GM21526 (cell line): ENCODE measurements around the gene KIF25.

Experiments
- ATAC-seq: cut with Tn5 transposase; IDR thresholded peaks from one replicate; pipeline ENCODE4 v1.9.1; 2021; ENCODE audit warnings: moderate library complexity; ENCODE audit not compliant: unreplicated experiment, low FRiP score

The KIF25 gene

GRCh38 chr6:168015482-168016175 lies 18.2 kb downstream of the KIF25 start:
- ATAC-seq, result no peak

DNA sequence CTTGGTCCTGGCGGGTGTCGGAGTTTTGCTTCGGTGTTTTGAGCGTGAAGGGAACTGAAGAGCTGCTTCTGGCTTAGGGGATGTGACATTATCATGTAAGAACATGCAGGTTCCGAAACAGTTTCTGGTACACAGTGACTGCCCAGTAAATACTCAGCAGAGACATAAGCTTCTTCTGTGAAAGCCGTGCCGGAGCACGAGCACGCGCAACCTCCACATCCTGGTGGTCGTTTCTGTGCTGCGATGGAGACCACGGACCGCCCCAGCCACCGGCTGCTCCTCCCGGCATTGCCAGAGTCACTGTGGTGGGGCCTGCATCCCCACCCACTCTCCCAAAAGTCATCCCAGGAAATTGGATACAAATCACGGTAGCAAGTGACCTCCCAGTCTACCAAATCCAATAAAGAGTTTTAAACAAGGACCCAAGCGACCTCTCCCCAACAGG lies 18.7 kb downstream of the KIF25 start:
- no peak for ATAC-seq

- ATAC-seq, result no peak
These were observed 19.5 kb downstream of the KIF25 start for GRCh38 chr6:168016721-168017525.

DNA sequence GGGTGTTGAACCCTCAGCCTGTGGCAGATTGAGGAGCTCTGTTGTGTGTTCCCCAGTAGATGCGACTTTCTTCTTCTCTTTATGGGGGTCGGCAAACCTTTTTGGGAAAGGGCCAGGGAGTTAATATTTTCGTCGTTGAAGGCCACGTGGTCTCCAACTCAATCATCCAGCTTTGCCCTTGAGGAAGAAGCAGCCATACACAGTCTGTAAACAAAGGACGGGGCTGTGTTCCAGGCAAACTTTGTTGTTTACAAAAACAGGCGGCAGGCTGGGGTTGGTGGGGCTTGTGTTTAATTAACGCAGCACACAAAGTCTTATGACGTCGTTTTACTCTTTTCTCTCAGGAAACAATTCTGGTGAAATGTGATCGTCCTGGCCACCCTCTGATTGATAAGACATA lies 20.2 kb downstream of the KIF25 start:
- no peak for ATAC-seq

GRCh38 chr6:168018664-168019063 lies 21.2 kb downstream of the KIF25 start:
- no peak for ATAC-seq

DNA sequence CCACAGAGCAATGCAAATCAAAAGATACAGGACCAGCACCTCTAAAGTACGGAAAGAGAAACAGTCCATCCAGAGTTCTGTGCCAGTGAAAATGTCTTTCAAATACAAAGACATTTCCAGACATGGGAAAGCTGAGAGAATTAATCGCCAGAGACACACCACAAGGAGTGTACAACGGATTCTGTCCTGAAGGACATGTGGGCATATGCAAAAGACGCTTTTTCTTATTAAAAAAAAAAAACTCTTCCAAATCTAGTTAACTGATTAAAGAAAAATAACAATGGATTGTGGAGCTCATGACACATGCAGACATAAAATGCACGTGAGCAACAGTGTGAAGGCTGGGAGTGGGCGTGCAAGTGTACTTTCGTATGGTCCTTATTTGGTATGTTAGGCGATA lies 22.8 kb downstream of the KIF25 start:
- ATAC-seq, result no peak

DNA sequence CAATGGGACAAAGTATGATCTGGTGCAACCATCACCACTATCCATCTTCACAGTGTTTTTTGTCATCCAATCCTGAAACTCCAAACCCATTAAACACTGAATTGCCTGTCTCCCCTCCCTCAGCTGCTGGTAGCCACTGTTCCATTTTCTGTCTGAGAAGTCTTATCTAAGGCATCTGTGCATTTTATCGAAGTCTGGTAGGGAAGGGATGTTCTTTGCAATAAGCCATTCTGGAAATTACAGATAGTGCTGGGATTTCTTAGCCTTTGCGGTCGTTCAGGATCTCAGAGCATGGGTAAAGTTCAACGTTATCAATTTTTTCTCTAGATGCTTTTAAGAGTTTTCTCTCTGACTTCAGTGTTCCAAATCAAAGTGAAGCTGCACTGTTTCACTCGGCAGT lies 24.1 kb downstream of the KIF25 start:
- no peak for ATAC-seq

GRCh38 chr6:168022488-168023321 lies 25.2 kb downstream of the KIF25 start:
- ATAC-seq, result no peak

- no peak for ATAC-seq
These were observed 27.6 kb downstream of the KIF25 start for GRCh38 chr6:168024951-168025510.

GRCh38 chr6:168025831-168026710 lies 28.6 kb downstream of the KIF25 start:
- ATAC-seq, result no peak

DNA sequence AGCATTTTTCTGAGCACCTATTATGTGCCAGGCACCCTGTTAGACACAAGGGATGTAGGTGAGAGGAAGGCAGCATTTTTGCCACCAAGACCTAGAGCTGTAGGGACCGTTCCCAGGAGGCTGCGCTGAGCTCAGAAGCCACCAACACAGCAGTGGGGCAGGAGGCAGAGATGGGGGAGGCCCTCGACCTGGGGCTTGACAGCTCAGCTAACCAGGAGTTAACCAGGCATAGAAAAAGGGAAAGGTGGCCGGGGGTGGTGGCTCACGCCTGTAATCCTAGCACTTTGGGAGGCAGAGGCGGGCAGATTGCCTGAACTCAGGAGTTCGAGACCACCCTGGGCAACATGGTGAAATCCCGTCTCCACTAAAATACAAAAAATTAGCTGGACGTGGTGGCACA lies 29.5 kb downstream of the KIF25 start:
- ATAC-seq, result no peak

GRCh38 chr6:168027521-168027920 lies 30.1 kb downstream of the KIF25 start:
- no peak for ATAC-seq

GRCh38 chr6:168028181-168028580 lies 30.7 kb downstream of the KIF25 start:
- no peak for ATAC-seq

GRCh38 chr6:168029459-168030217 lies 32.2 kb downstream of the KIF25 start:
- no peak for ATAC-seq

DNA sequence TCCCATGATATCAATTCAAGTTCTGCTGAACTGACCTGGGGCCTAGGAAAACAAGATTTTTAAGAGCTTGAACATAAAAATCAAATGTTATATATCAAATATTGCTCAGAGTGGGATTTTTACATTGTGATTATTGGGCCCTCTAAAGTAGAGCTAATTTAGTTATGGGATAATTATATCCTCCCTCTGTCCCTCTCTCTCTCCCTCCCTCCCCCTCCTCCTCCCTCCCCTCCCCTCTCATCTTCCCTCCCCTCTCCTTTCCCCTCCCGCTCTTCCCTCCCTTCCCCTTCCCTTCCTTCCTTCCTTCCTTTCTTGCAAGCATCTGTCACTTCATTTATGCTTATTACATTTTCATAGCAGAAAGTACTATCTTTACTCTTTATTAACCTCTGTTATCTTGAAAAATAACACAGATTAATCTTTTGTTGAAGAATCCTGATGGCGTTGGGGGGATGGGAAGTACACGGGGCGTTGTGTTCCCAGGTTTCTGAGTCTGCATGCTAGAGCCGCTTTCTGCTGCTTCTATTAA lies 32.8 kb downstream of the KIF25 start:
- ATAC-seq, result no peak

DNA sequence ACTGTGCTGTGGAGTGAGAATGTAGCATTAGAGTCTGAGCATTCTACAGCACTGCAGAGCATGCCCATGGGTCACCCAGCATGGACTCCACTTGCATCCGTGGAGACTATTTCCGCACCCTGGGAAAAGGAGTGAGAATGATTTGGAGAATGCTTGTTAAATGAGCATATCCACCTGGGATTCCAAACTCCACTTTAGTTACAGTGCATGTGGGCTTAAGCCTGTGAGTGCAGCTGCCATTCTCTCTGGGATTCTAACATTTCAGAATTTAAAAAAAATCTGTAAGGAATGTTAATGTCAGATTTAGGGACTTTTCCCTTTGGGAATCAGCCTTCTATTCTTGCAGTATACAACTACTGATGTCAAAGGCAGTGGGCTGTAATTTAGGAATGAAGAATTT lies 33.4 kb downstream of the KIF25 start:
- ATAC-seq, result no peak

DNA sequence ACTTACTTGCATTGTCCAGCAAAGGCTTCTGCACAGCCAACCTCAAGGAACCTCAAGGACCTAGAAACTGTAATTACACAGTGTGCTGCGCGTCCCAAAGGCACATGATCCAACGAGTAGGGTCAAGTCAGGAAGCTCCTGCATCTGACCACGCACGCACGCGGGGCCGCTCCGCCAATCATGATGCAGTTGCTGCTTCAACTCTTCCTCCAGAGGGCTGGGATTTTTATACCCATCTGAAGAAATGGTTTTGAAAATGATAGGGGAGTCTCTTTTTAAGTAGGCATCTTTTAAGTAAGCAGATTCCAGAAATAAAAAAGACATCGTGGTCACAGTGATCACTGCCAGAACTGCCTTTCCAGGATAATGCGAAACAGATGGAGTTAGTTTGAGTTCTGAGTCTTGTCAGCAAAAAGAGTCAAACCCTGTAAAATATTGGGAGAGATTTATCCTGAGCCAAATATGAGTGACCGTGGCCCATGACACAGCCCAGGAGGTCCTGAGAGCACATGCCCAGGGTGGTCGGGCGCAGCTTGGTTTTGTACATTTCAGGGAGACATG lies 34.0 kb downstream of the KIF25 start:
- no peak for ATAC-seq

DNA sequence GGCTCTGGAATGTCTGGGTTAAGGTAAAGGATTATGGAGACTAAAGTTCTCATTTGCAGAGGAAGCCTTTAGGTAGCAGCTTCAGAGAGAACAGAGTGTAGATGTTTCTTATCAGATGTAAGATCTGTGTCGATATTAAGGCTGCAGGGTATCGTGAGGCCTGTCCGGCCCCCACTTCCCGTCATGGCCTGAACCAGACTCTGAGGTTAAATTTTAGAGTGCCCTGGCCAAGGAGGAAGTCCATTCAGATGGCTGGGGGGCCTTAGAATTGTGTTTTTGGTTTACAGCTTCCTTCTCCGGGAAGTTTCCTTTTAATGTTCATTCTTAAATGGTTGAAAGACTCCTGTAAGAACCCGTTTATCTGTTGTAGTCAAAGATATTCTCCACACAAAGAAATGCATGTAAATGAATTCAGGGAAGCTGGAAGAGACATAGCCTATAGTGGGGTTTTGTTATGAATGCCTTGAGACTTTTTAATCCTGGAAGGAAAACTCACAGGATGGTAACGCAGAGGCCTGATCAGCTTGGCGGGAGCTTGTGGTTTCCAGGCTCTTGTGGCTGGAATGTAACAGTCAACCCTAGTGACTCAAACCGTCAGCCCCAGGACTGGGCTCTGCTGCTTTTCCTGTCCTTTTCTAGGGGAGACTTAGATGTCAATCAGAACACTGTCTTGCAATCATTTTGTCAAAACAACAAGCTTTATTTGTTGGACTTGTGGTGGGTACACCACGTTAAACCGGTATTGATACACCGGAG lies 34.7 kb downstream of the KIF25 start:
- no peak for ATAC-seq
